Eye (tissue), 1 donor: ENCODE measurements around the gene PGD.
A peak's percentile ranks its signal among the peaks of the same experiment; 100 is the strongest.
"Not testable (repeated sequence)": the region's sequence is repeated elsewhere in the genome, so short reads cannot be mapped to it uniquely, and the experiment has no call there.

Experiments used
- DNase-seq: peaks from one replicate; pipeline ENCODE4 v3.0.0-alpha.2; 2015

PGD gene

GRCh38 chr1:10399444-10399941 lies 629 bp downstream of the PGD start:
- peak; percentile 79 for DNase-seq

- no peak for DNase-seq
Measured at GRCh38 chr1:10400013-10400412, 1.1 kb downstream of the PGD start.

- no peak for DNase-seq
Measured at GRCh38 chr1:10401281-10401680, 2.4 kb downstream of the PGD start.

- no peak for DNase-seq
Measured at GRCh38 chr1:10402729-10403274, 3.9 kb downstream of the PGD start.

GRCh38 chr1:10407201-10407600 lies 8.3 kb downstream of the PGD start:
- DNase-seq = no peak

- DNase-seq = no peak
Measured at GRCh38 chr1:10415211-10415930, 16.5 kb downstream of the PGD start.

GRCh38 chr1:10415967-10416366 lies 17.1 kb downstream of the PGD start:
- DNase-seq = not testable (repeated sequence)

GRCh38 chr1:10418741-10419140 lies 19.9 kb downstream of the PGD start:
- DNase-seq = not testable (repeated sequence)

GRCh38 chr1:10419351-10419750 lies 20.5 kb downstream of the PGD start:
- no peak for DNase-seq

GRCh38 chr1:10421637-10422036 lies 22.8 kb downstream of the PGD start:
- no peak for DNase-seq

- DNase-seq = peak; percentile 16
Measured at GRCh38 chr1:10424034-10424433, 25.2 kb downstream of the PGD start.

- DNase-seq = no peak
Measured at GRCh38 chr1:10424651-10425050, 25.8 kb downstream of the PGD start.

GRCh38 chr1:10425826-10426534 lies 27.1 kb downstream of the PGD start:
- DNase-seq = not testable (repeated sequence)

- DNase-seq = not testable (repeated sequence)
Measured at GRCh38 chr1:10426535-10426848, 27.6 kb downstream of the PGD start.

- no peak for DNase-seq
Measured at GRCh38 chr1:10428984-10429383, 30.1 kb downstream of the PGD start.

GRCh38 chr1:10429868-10430215 lies 31.0 kb downstream of the PGD start:
- no peak for DNase-seq

- DNase-seq = peak; percentile 97
Measured at GRCh38 chr1:10430216-10431069, 31.6 kb downstream of the PGD start, which contains the start of gene CENPS. Gene CENPS, plus strand, starts transcription at chr1:10430433. Its CDS starts 85 bp downstream, at chr1:10430518.

GRCh38 chr1:10431070-10431730 lies 32.3 kb downstream of the PGD start:
- no peak for DNase-seq

GRCh38 chr1:10432910-10433700 lies 34.2 kb downstream of the PGD start:
- DNase-seq = no peak

- no peak for DNase-seq
Measured at GRCh38 chr1:10433790-10434189, 34.9 kb downstream of the PGD start.

- DNase-seq = no peak
Measured at GRCh38 chr1:10434590-10434989, 35.7 kb downstream of the PGD start.

- no peak for DNase-seq
Measured at GRCh38 chr1:10437052-10437451, 38.2 kb downstream of the PGD start.
